Left hindlimb (tissue), 1 donor: ENCODE results near the gene DCAF4L1.

ENCODE experiments used
- DNase-seq: peaks from one replicate; pipeline ENCODE4 v3.0.0-alpha.2; 2018

DCAF4L1 gene

DNA sequence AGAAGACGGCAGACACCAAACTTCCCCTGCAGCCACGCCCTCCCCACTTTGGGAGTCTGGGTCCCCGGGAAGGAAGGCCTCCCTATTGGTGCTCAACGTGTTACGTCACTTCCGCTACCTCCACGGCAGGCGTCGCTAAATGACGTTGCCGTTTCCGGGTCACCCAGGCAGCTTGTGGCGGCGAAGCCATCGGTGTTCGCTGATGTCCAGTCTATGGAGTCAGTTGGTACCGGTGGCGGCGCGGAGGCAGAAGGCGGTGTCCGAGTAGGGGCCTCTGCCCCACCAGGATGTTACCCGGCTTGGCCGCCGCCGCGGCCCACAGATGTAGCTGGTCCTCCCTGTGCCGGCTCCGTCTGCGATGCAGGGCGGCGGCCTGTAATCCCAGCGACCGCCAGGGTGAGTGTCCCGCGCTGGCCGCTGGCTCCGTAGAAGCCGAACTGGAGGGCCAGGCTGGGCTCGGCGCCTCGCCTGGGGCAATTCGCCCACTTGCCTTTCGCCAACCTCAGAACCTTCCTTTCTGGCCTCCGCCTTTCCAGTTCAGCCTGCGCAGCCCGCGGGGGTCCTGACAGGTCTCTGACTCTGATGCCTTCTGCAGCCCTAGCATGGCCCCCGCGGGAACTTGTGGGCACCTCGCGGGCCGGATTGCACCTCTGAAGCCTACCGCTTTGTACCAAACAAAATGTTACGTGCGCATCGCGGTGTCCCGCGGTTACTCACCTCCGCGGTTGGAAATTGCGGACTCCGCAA, 9.0 kb downstream of the DCAF4L1 start, which contains the start of gene SLC30A9:
TSS of gene SLC30A9 (plus strand) at position 166 of the 747 bp plus-strand sequence. CDS start at position 288, 122 bp downstream.
- DNase-seq: peak; percentile 96

DNA sequence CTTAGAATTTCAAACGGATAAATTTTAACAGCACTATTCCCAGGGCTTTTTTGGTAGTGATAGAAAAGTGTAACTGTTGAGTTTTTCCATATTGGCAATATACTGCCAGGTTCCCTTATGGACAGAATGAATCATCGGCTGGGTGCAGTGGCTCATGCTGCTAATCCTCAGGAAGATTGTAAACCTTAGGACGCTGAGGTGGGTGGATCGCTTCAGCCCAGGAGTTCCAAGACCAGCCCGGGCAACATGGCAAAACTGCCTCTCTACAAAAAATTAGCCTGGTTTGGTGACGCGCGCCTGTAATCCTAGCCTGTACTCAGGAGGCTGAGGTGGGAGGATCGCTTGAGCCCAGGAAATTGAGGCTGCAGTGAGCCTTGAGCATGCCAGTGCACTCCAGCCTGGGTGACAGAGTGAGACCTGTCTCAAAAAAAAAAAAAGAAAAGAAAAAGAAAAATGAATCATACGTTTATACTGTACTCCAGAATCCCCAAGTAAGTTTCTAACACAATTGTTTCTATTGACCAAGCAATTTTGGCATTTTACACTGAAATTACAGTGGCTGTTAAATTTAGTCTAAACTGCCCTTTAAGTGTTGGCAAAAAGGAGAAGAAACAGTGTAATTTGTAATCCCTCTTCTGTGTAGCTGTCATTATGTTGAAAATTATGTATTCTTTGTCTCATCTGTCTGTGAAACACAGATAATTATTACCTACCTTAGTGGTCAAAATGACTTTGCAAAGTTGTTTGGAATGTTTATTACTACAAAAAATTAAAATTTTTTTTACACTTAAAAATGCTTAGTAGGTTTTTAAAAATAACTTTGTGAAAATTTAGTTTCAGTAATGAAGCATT, 10.6 kb downstream of the DCAF4L1 start:
- DNase-seq: no peak

- DNase-seq: no peak
Measured at GRCh38 chr4:41992967-41993857, 11.7 kb downstream of the DCAF4L1 start.

DNA sequence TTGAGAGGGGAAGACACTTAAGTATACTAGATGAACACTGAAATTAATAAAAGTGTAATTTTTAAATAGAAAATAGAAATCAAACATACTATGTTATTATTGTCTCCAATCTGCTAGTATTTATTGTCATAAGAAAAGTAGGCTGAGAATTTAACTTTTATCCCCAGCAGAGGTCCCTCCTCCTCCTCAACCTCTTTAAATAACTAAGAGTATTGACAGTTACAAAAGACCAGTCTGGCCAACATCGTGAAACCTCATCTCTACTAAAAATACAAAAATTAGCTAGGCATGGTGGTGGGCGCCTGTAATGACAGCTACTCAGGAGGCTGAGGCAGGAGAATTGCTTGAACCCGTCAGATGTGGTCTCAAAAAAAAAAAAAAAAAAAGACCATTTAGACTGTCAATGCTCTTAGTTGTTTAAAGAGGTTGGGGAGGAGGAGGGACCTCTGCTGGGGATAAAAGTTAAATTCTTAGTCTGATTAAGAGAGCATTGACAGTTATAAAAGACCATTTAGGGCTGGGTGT, 13.0 kb downstream of the DCAF4L1 start:
- no peak for DNase-seq

- no peak for DNase-seq
Measured at GRCh38 chr4:41998019-41998418, 16.5 kb downstream of the DCAF4L1 start.

DNA sequence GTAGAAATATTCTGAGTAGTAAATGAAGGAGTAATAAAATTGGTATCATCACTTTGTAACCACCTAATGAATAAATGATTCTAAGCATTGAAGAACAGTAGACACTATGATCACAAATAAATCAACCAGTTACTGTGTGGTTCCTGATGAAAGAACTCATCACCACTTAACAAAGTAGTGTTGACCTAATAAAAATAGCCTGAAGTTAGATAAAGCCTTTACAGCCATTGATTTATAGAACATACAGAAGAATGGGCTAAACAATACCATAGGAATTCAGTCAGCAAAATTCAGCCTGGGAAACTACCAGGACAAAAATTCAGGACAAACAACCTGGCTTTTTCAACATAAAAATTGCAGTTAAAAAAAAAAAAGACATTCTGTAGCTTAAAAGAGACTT, 17.8 kb downstream of the DCAF4L1 start:
- DNase-seq: no peak

GRCh38 chr4:42008011-42008786, 26.6 kb downstream of the DCAF4L1 start:
- DNase-seq: no peak

- no peak for DNase-seq
Measured at GRCh38 chr4:42015438-42015837, 33.9 kb downstream of the DCAF4L1 start.

GRCh38 chr4:42018451-42018850, 36.9 kb downstream of the DCAF4L1 start:
- no peak for DNase-seq
